Panc1 (cell line): ENCODE measurements around the gene WDR33. TPM values are rescaled to one million over a fixed set of nuclear protein-coding genes. Genes with fewer than 3 reads are reported as not detected.

Experiments
- ATAC-seq: fragments of 200-7000 bp; cut with Tn5 transposase; 2 replicates; pipeline ENCODE4 v1.9.1; 2020; ENCODE audit warnings: mild to moderate bottlenecking, moderate library complexity
- BruUV-seq: library from RNA; stranded (reverse); fragments of 400-500 nt; replicated peaks from 2 replicates; lab custom pipeline; 2021; lab: Mats Ljungman, UMichigan
- CTCF ChIA-PET: fragments of 300-600 bp; sonication (Branson Sonifier 250); formaldehyde crosslinking; loops from one replicate; lab custom pipeline; 2022; ENCODE audit warnings: antibody characterized with exemption; lab: Charles Lee
- POLR2A ChIA-PET: fragments of 300-600 bp; sonication (Branson Sonifier 250); formaldehyde crosslinking; loops from one replicate; lab custom pipeline; 2022; ENCODE audit warnings: antibody characterized with exemption; lab: Charles Lee
- DNase-seq: peaks from one replicate; pipeline ENCODE4 v3.0.0-alpha.2; 2010; ENCODE audit warnings: low read depth, low spot score
- H3K27ac ChIP-seq: 2 replicates; pipeline ENCODE4 v1.5.1; 2011; ENCODE audit warnings: mild to moderate bottlenecking, low read length, inconsistent platforms
- H3K27me3 ChIP-seq: fragments of 200-500 bp; sonication (Bioruptor generic); 2 replicates; pipeline ENCODE4 v1.6.0; 2014; ENCODE audit warnings: low read length, inconsistent platforms; ENCODE audit not compliant: control insufficient read depth, insufficient read depth
- H3K36me3 ChIP-seq: fragments of 200-500 bp; sonication (Bioruptor generic); 2 replicates; pipeline ENCODE4 v1.5.1; 2014; ENCODE audit warnings: inconsistent platforms, mild to moderate bottlenecking, low read length, moderate library complexity; ENCODE audit not compliant: control insufficient read depth, insufficient read depth
- H3K4me1 ChIP-seq: 2 replicates; pipeline ENCODE4 v1.5.1; 2011; ENCODE audit warnings: inconsistent platforms, mild to moderate bottlenecking, low read length, moderate library complexity; ENCODE audit not compliant: control insufficient read depth, insufficient read depth
- H3K4me3 ChIP-seq, 2 experiments: 2 replicates each; pipeline ENCODE4 v1.5.1; 2011 to 2012; ENCODE audit warnings: low read depth in 2 of 2, low read length in 2 of 2, mild to moderate bottlenecking in 2 of 2, inconsistent platforms in 1 of 2, moderate library complexity in 1 of 2
- H3K9me3 ChIP-seq: fragments of 200-500 bp; sonication (Bioruptor generic); 2 replicates; pipeline ENCODE4 v1.5.1; 2014; ENCODE audit warnings: low read depth, mild to moderate bottlenecking, inconsistent platforms, low read length, moderate library complexity; ENCODE audit not compliant: control insufficient read depth, insufficient read depth
- CTCF ChIP-seq: fragments of 450-650 bp; IDR thresholded peaks from 2 replicates; pipeline ENCODE4 v1.5.1; 2017; ENCODE audit warnings: mild to moderate bottlenecking
- POLR2AphosphoS5 ChIP-seq: IDR thresholded peaks from 2 replicates; pipeline ENCODE4 v1.6.1; 2012; ENCODE audit warnings: mild to moderate bottlenecking, low read depth, low read length, moderate library complexity
- REST ChIP-seq, 2 experiments: IDR thresholded peaks; 2 replicates each; pipeline ENCODE4 v1.6.1; 2011 to 2012; ENCODE audit warnings: low read depth in 2 of 2, control low read depth in 1 of 2, low read length in 1 of 2, mild to moderate bottlenecking in 1 of 2, moderate library complexity in 1 of 2; ENCODE audit not compliant: insufficient read depth in 1 of 2
- SIN3A ChIP-seq: IDR thresholded peaks from 2 replicates; pipeline ENCODE4 v1.6.1; 2012; ENCODE audit warnings: low read depth, mild to moderate bottlenecking, low read length, moderate library complexity, borderline replicate concordance; ENCODE audit not compliant: insufficient read depth
- TCF7L2 ChIP-seq: IDR thresholded peaks from 2 replicates; pipeline ENCODE4 v1.6.1; 2011; ENCODE audit warnings: mild to moderate bottlenecking, low read depth, low read length, inconsistent platforms
- in situ Hi-C: cut with HindIII; loops from 2 replicates; pipeline ENCODE4 v1.10.0; 2016; ENCODE audit warnings: low sequenced_read_pairs, low pct_unique_long_range_greater_than_20kb
- intact Hi-C: fragments of 100-400 bp; cut with micrococcal nuclease; formaldehyde crosslinking; loops from one replicate; pipeline ENCODE4 v1.10.0; 2022; ENCODE audit not compliant: unreplicated experiment
- total RNA-seq: library from RNA; stranded (reverse); gene quantifications from one replicate; pipeline ENCODE4 v1.2.1, GENCODE V29; 2021; ENCODE audit not compliant: unreplicated experiment

Gene WDR33
- total RNA-seq, 1 experiment from 2014 or later, result 63.7 TPM

DNA sequence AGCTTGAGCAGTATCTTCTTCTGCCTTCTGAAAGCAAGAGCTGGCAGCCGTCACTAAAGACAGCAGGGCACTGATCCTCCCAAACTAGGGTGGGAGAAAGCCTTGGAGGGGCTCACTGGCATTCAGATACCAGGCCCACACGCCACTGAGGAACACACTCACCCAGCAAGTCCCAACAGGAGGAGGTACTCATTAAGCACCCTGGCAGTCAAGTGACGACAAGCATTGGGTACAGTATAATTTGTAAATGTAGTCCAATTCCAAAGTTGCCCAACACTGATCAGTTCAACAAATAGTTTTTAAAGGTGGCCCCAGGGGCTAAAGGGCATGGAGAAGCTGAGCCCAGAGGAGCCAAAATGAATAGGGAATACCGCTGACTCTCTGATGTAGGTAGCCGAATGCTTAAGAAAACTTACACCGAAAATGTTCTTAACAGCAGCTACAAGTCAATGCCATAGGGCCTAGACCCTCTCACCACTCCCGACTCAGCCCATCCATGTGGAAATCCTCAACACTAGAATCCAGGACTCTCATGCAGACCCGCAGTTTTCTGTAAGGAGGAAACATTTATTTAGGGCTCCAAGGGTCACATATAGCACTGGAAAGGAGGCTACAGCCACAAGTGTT lies 145.6 kb downstream of the WDR33 start:
- POLR2A ChIA-PET, result no interaction called here
- TF ChIP-seq TCF7L2, result no peak
- TF ChIP-seq POLR2AphosphoS5, result no peak
- no peak for TF ChIP-seq CTCF
- no peak for TF ChIP-seq SIN3A
- no peak for TF ChIP-seq REST (IDR thresholded peaks at IDR 0.05; ENCODE audit: insufficient read depth in 1 of 2, low read depth in 2 of 2, low read length in 1 of 2)
- H3K4me1 ChIP-seq, result no peaks in the 10 kb centered on the region
- CTCF ChIA-PET, result no interaction called here
- ATAC-seq (no peak), DNase-seq (no peak)
- no peaks in the 10 kb centered on the region for H3K36me3 ChIP-seq
- in situ Hi-C loops (no loop called here), intact Hi-C loops (no loop called here)
- no peak overlapping the region for H3K27ac ChIP-seq
- no TSS peak for BruUV-seq
- H3K27me3 ChIP-seq, result 0 out of 2 replicates have a peak, but pooled peaks cover 2% of the 10 kb centered on the region
- H3K4me3 ChIP-seq, result no peak overlapping the region
- no peaks in the 10 kb centered on the region for H3K9me3 ChIP-seq

GRCh38 chr2:127664895-127665225 lies 146.1 kb downstream of the WDR33 start:
- in situ Hi-C loops (no loop called here), intact Hi-C loops (no loop called here)
- no TSS peak for BruUV-seq
- DNase-seq, result no peak
- H3K9me3 ChIP-seq, result no peaks in the 10 kb centered on the region
- no peaks in the 10 kb centered on the region for H3K36me3 ChIP-seq
- H3K27ac ChIP-seq, result no peak overlapping the region
- CTCF ChIA-PET, result no interaction called here
- H3K27me3 ChIP-seq, result 0 out of 2 replicates have a peak, but pooled peaks cover 2% of the 10 kb centered on the region
- no peaks in the 10 kb centered on the region for H3K4me1 ChIP-seq
- POLR2A ChIA-PET, result no interaction called here
- no peak for TF ChIP-seq SIN3A
- no peak for TF ChIP-seq POLR2AphosphoS5
- TF ChIP-seq CTCF, result no peak
- no peak for TF ChIP-seq REST (IDR thresholded peaks at IDR 0.05; ENCODE audit: insufficient read depth in 1 of 2, low read depth in 2 of 2, low read length in 1 of 2)
- no peak for TF ChIP-seq TCF7L2
- H3K4me3 ChIP-seq, result no peak overlapping the region
- ATAC-seq, result no peak
